NB4 (cell line): Measurements from ENCODE around the gene WNT9B.

Experiments used
- CTCF ChIP-seq: IDR thresholded peaks from one replicate; pipeline ENCODE4 v1.5.1; 2012; ENCODE audit warnings: low read depth, low read length
- POLR2A ChIP-seq: IDR thresholded peaks from 2 replicates; pipeline ENCODE4 v1.6.1; 2011; ENCODE audit warnings: mild to moderate bottlenecking; ENCODE audit not compliant: insufficient read length; ENCODE audit errors: extremely low read depth

GRCh38 chr17:46802800-46803199 lies 48.6 kb upstream of the WNT9B start:
- no peak for TF ChIP-seq CTCF
- TF ChIP-seq POLR2A = no peak
